ENCODE measurements around the gene PARD3B.

- TF ChIP-seq POLR2A (IDR thresholded peaks at IDR 0.05; ENCODE audit: borderline replicate concordance, extremely low read depth, insufficient read depth, insufficient read length) (no peak), CTCF (IDR thresholded peaks at IDR 0.05 in 2 of 3, conservative IDR thresholded peaks at IDR 0.05 in 1 of 3; ENCODE audit: borderline replicate concordance in 1 of 3, insufficient read depth in 1 of 3, low read depth in 2 of 3, low read length in 2 of 3) (no peak)
Observed at GRCh38 chr2:205580212-205580987, 1035.1 kb downstream of the PARD3B start.
